IMR-90 (cell line): ENCODE measurements around the gene UQCRQ. TPM values are rescaled to one million over a fixed set of nuclear protein-coding genes. Genes with fewer than 3 reads are reported as not detected.

Experiments
- ATAC-seq: fragments of 200-7000 bp; cut with Tn5 transposase; 2 replicates; pipeline ENCODE4 v1.9.1; 2020; ENCODE audit warnings: low read depth, mild to moderate bottlenecking, moderate library complexity
- BruUV-seq: library from RNA; stranded (reverse); fragments of 400-500 nt; replicated peaks from 2 replicates; lab custom pipeline; 2021; lab: Mats Ljungman, UMichigan
- CTCF ChIA-PET: fragments of 300-600 bp; formaldehyde crosslinking; extraction: SDS; loops from one replicate; lab custom pipeline; 2021; ENCODE audit warnings: antibody characterized with exemption; lab: Yijun Ruan, JAX
- POLR2A ChIA-PET: fragments of 300-600 bp; sonication (Branson Sonifier 250); formaldehyde crosslinking; loops from one replicate; lab custom pipeline; 2022; ENCODE audit warnings: antibody characterized with exemption; ENCODE audit not compliant: unreplicated experiment; lab: Charles Lee
- DNase-seq: peaks from one replicate; pipeline ENCODE4 v3.0.0; 2013
- H2AFZ ChIP-seq: replicated peaks from 2 replicates; pipeline ENCODE3; 2013; ENCODE audit warnings: low read length, mild to moderate bottlenecking; ENCODE audit not compliant: poor library complexity
- H2AK5ac ChIP-seq: 2 replicates; pipeline ENCODE4 v1.6.1; 2013; ENCODE audit warnings: low read depth, low read length, inconsistent platforms
- H2AK9ac ChIP-seq: replicated peaks from 2 replicates; pipeline ENCODE3; 2013; ENCODE audit warnings: mild to moderate bottlenecking, low read depth, low read length, moderate library complexity; ENCODE audit not compliant: poor library complexity
- H2BK120ac ChIP-seq: 2 replicates; pipeline ENCODE4 v1.6.1; 2013; ENCODE audit warnings: low read depth, low read length, inconsistent platforms
- H2BK15ac ChIP-seq: 3 replicates; pipeline ENCODE4 v1.6.1; 2013; ENCODE audit warnings: low read depth, low read length, inconsistent platforms
- H2BK20ac ChIP-seq: 2 replicates; pipeline ENCODE4 v1.6.1; 2013; ENCODE audit warnings: low read depth, mild to moderate bottlenecking, inconsistent platforms, low read length, moderate library complexity
- H2BK5ac ChIP-seq: 2 replicates; pipeline ENCODE4 v1.6.1; 2013; ENCODE audit warnings: mild to moderate bottlenecking, low read depth, low read length, inconsistent platforms; ENCODE audit not compliant: poor library complexity, severe bottlenecking
- H3K14ac ChIP-seq: replicated peaks from 2 replicates; pipeline ENCODE4 v1.6.1; 2013; ENCODE audit warnings: low read depth, low read length, inconsistent platforms
- H3K18ac ChIP-seq: 2 replicates; pipeline ENCODE4 v1.6.1; 2013; ENCODE audit warnings: low read depth, low read length, control low read depth
- H3K23ac ChIP-seq: 2 replicates; pipeline ENCODE4 v1.6.1; 2013; ENCODE audit warnings: low read depth, low read length, inconsistent platforms
- H3K27ac ChIP-seq: 2 replicates; pipeline ENCODE4 v1.5.1; 2013; ENCODE audit warnings: mild to moderate bottlenecking, control low read depth, low read length; ENCODE audit not compliant: insufficient read depth
- H3K27me3 ChIP-seq: 2 replicates; pipeline ENCODE4 v1.6.1; 2013; ENCODE audit warnings: low read length; ENCODE audit not compliant: control insufficient read depth, insufficient read depth
- H3K36me3 ChIP-seq: 2 replicates; pipeline ENCODE4 v1.6.1; 2013; ENCODE audit warnings: low read length, mixed read lengths; ENCODE audit not compliant: control insufficient read depth, insufficient read depth
- H3K4ac ChIP-seq: 2 replicates; pipeline ENCODE4 v1.6.1; 2013; ENCODE audit warnings: low read depth, low read length, inconsistent platforms
- H3K4me1 ChIP-seq: 2 replicates; pipeline ENCODE4 v1.6.1; 2013; ENCODE audit warnings: low read length, mixed read lengths; ENCODE audit not compliant: control insufficient read depth, insufficient read depth
- H3K4me2 ChIP-seq: 2 replicates; pipeline ENCODE4 v1.6.1; 2013; ENCODE audit warnings: low read depth, mild to moderate bottlenecking, control low read depth, low read length, moderate library complexity
- H3K4me3 ChIP-seq: 2 replicates; pipeline ENCODE4 v1.5.1; 2013; ENCODE audit warnings: low read depth, mild to moderate bottlenecking, control low read depth, low read length, moderate library complexity; ENCODE audit not compliant: insufficient read depth
- H3K56ac ChIP-seq: 2 replicates; pipeline ENCODE4 v1.6.1; 2013; ENCODE audit warnings: low read length, inconsistent platforms; ENCODE audit not compliant: insufficient read depth; ENCODE audit errors: extremely low read depth
- H3K79me1 ChIP-seq, 2 experiments: 2 replicates each; pipeline ENCODE4 v1.6.1; 2013; ENCODE audit warnings: low read length in 2 of 2, inconsistent platforms in 1 of 2, low read depth in 1 of 2
- H3K9ac ChIP-seq: 2 replicates; pipeline ENCODE4 v1.6.1; 2013; ENCODE audit warnings: low read depth, low read length, control low read depth
- H3K9me1 ChIP-seq: 2 replicates; pipeline ENCODE4 v1.6.1; 2013; ENCODE audit warnings: low read length, inconsistent platforms; ENCODE audit not compliant: insufficient read depth
- H3K9me3 ChIP-seq: 2 replicates; pipeline ENCODE4 v1.6.1; 2013; ENCODE audit warnings: low read length; ENCODE audit not compliant: control insufficient read depth, insufficient read depth
- H4K20me1 ChIP-seq: 2 replicates; pipeline ENCODE4 v1.6.1; 2013; ENCODE audit warnings: low read length, inconsistent platforms; ENCODE audit not compliant: insufficient read depth
- H4K5ac ChIP-seq: 2 replicates; pipeline ENCODE4 v1.6.1; 2013; ENCODE audit warnings: mild to moderate bottlenecking, low read depth, low read length, control low read depth
- H4K8ac ChIP-seq, 2 experiments: 2 replicates each; pipeline ENCODE4 v1.6.1; 2013; ENCODE audit warnings: low read depth in 2 of 2, low read length in 2 of 2, control low read depth in 1 of 2, inconsistent platforms in 1 of 2
- H4K91ac ChIP-seq: 2 replicates; pipeline ENCODE4 v1.6.1; 2013; ENCODE audit warnings: low read depth, low read length, inconsistent platforms; ENCODE audit not compliant: insufficient read depth
- ELK1 ChIP-seq: fragments of 150-350 bp; IDR thresholded peaks from 2 replicates; pipeline ENCODE4 v1.6.1; 2016; ENCODE audit warnings: low read depth, mild to moderate bottlenecking, low read length, moderate library complexity, borderline replicate concordance
- MAZ ChIP-seq: IDR thresholded peaks from 2 replicates; pipeline ENCODE4 v1.6.1; 2012; ENCODE audit warnings: low read depth, mild to moderate bottlenecking, low read length, improper control_type of control experiment, moderate library complexity, borderline replicate concordance
- MXI1 ChIP-seq: IDR thresholded peaks from 2 replicates; pipeline ENCODE4 v1.6.1; 2012; ENCODE audit warnings: low read depth, mild to moderate bottlenecking, low read length, moderate library complexity, borderline replicate concordance
- NFE2L2 ChIP-seq: fragments of 150-350 bp; IDR thresholded peaks from 2 replicates; pipeline ENCODE4 v1.6.1; 2016; ENCODE audit warnings: low read depth, mild to moderate bottlenecking, low read length
- RAD21 ChIP-seq: IDR thresholded peaks from 2 replicates; pipeline ENCODE4 v1.6.1; 2012; ENCODE audit warnings: low read length, improper control_type of control experiment
- WGBS, 2 experiments: methylation state at CpG; one replicate each; pipeline versions ENCODE4 v1.1.5 to v1.1.7; 2013; ENCODE audit warnings: missing lambda C conversion rate in 2 of 2; ENCODE audit not compliant: insufficient read length in 1 of 2; ENCODE audit errors: extremely low coverage in 2 of 2; 5-methylcytosine and 5-hydroxymethylcytosine counted together
- dilution Hi-C: fragments of 300-500 bp; cut with HindIII; formaldehyde crosslinking; loops from one replicate; pipeline ENCODE4 v1.14.3; 2018; ENCODE audit warnings: low sequenced_read_pairs; ENCODE audit not compliant: unreplicated experiment
- in situ Hi-C: fragments of 300-500 bp; cut with MboI; formaldehyde crosslinking; loops from 3 replicates; pipeline ENCODE4 v1.14.3; 2019; ENCODE audit warnings: low sequenced_read_pairs, inconsistent platforms, mixed read lengths
- intact Hi-C: fragments of 100-400 bp; cut with micrococcal nuclease; formaldehyde crosslinking; loops from 2 replicates; pipeline ENCODE4 v1.10.0; 2022
- polyA plus RNA-seq, 3 experiments: library from polyadenylated mRNA; depleted of rRNA; stranded (reverse); fragments of >200 nt; gene quantifications; 2 replicates each; pipeline ENCODE4 v1.2.3, GENCODE V29; 2012; ENCODE audit warnings: low replicate concordance in 1 of 3
- total RNA-seq: library from RNA; depleted of rRNA; stranded (reverse); fragments of >200 nt; gene quantifications from 2 replicates; pipeline ENCODE4 v1.2.3, GENCODE V29; 2012

The UQCRQ gene
- total and polyA plus RNA-seq, 2 of the 4 experiments (the other 2 are of a cell fraction): 73.7 to 292 TPM

- no peak for TF ChIP-seq MAZ
These were observed 38.3 kb upstream of the UQCRQ start (continued) for GRCh38 chr5:132827943-132828673.

GRCh38 chr5:132828846-132829494 lies 37.5 kb upstream of the UQCRQ start:
- Histone ChIP-seq H2BK5ac (no peak overlapping the region), H4K8ac (no peak overlapping the region; a peak in 1 of 4 replicates), H2AK9ac (peak overlapping the region; percentile 16), H4K20me1 (no peaks in the 10 kb centered on the region), H3K9me1 (peaks cover 4% of the 10 kb centered on the region; the same call in 1 of the 2 replicates), H3K14ac (no peak overlapping the region), H2BK20ac (no peak overlapping the region), H3K4me1 (peaks cover 4% of the 10 kb centered on the region; the same call in 1 of the 2 replicates), H2BK120ac (no peak overlapping the region), H3K27me3 (no peaks in the 10 kb centered on the region), H3K79me1 (peaks cover 13 to 32% of the 10 kb centered on the region in 2 experiments; a peak in 3 of 4 replicates), H3K4me2 (no peak overlapping the region; the same call in 1 of the 2 replicates), H3K4ac (peak overlapping the region; percentile 41; the same call in 1 of the 2 replicates), H3K18ac (no peak overlapping the region), H3K23ac (peak overlapping the region; percentile 43; the same call in 1 of the 2 replicates), H3K4me3 (no peak overlapping the region), H2BK15ac (no peak overlapping the region), H4K5ac (no peak overlapping the region), H3K56ac (no peak overlapping the region), H4K91ac (no peak overlapping the region), H3K36me3 (peaks cover 6% of the 10 kb centered on the region; the same call in 1 of the 2 replicates), H2AK5ac (no peak overlapping the region), H3K9ac (no peak overlapping the region), H2AFZ (peak overlapping the region; percentile 99), H3K9me3 (no peaks in the 10 kb centered on the region), H3K27ac (no peak overlapping the region)
- no TSS peak for BruUV-seq
- no peak for TF ChIP-seq NFE2L2
- no peak for TF ChIP-seq ELK1
- TF ChIP-seq MXI1: no peak
- TF ChIP-seq MAZ: no peak
- TF ChIP-seq RAD21: no peak
- in situ Hi-C loops: no loop called here
- CTCF ChIA-PET: interaction anchor here (0.6 to 1.7 kb wide), 5 partner anchors 9 to 55 kb away, joined by 3 to 7 read pairs (median 5); no protein-coding TSS in a partner anchor
- intact Hi-C loops: no loop called here
- POLR2A ChIA-PET: interaction anchor here (0.6 kb wide), 1 partner anchor 9 kb away, joined by 10 read pairs; no protein-coding TSS in a partner anchor
- WGBS, 2 experiments: 100% methylated on average over 1 of the region's 4 CpGs; no CpG with 5 or more reads in 1 of the 2 experiments
- ATAC-seq (no peak), DNase-seq (no peak)
- dilution Hi-C loops: no loop called here
